Fibroblast of gingiva (primary cell): Measurements from ENCODE around the gene ITPKB.
"Not testable (repeated sequence)": the region's sequence is repeated elsewhere in the genome, so short reads cannot be mapped to it uniquely, and the experiment has no call there.

Experiments used
- DNase-seq: peaks from one replicate; pipeline ENCODE4 v3.0.0-alpha.2; 2011; ENCODE audit warnings: low read depth

ITPKB gene

DNA sequence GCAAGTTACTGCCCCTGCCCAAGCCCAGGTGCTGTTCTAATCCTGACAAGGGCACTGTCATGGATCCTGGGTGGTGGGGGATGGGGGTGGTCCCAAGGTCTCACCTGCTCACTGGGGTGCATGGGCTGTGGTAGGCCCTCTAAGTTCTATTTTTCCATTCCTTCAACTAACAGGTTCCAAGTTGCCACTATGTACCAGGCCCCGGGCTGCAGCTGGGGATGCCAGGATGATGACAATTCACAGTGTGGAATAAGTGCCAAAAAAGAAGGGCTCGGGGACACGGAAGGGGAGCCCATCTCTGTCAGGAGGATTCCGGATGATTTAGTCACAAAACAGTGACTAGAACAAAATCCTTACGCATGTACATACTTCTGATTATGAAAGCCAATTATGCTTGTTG is 114.6 kb downstream of the ITPKB start:
- peak; percentile 87 for DNase-seq

GRCh38 chr1:226622012-226622411 is 117.1 kb downstream of the ITPKB start:
- DNase-seq: no peak

GRCh38 chr1:226619031-226619430 is 120.1 kb downstream of the ITPKB start:
- no peak for DNase-seq

DNA sequence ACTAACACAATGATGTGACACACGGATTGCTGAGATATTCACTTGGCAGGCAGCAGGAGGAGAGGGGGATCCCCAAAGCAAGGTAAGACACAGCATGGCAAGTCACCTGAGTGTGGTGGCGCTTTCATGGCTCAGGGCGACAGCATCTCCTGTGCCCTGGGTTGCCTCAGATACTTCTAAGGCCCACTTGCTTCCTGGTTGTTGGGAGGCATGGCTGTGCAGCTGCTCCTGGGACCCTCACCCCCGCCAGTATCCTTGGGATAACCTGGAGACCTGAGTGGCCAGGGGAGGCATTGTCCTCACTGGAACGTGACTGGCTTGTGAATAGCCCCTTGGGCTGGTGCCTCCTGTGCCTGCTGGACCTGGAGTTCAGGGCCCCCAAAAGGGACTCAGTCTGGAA is 120.7 kb downstream of the ITPKB start:
- DNase-seq: no peak

DNA sequence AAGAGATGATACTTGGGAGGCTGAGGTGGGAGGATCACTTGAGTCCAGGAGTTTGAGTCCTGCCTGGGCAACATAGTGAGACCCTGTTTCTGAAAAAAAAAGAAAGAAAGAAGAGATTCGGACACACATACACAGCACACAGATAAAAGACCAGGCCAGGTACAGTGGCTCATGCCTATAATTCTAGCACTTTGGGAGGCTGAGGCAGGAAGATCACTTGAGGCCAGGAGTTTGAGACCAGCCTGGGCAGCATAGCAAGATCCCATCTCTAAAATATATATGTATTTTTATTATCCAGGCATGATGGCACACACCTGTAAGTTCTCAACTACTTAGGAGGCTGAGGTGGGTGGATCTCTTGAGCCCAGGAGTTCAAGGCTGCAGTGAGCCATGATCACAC is 121.4 kb downstream of the ITPKB start:
- not testable (repeated sequence) for DNase-seq

DNA sequence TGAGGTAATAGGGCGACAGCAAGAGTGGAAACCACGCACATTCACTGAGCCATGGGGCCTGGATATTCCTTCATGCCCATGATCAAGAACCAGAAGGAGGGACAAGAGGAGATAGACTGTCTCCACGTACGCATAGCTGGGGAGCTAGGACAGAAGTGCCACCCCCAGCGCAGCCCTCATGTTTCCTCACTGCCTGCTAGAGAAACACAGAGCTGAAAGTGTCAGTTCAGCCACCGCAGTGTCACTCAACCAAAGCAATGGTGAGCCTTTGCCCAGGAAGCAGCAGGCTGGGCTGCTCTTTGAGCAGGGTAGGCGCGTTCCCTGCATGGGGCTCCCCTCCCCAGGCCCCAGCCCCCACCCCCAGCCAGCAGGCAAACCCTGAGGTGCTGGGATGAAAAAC is 122.0 kb downstream of the ITPKB start:
- DNase-seq: no peak

DNA sequence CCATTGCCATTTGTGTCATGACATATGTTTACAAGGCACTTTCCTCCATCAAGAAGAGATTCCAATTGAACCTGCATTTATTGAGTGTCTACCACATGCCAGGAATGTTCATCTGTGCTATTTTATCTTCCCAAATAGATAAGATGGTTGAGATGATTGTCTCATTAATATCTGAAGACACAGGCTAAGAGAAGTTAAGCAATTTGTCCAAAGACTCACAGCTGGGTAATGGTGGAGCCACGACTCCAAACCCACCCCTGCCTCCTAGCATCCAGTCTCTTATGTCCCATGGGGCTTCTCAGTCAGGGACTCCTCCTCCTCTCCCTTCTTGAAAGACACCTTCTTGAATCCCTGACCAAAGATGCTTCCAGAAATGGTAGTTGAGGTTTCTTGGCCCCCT is 122.4 kb downstream of the ITPKB start:
- no peak for DNase-seq

GRCh38 chr1:226615876-226616275 is 123.2 kb downstream of the ITPKB start:
- DNase-seq: no peak

DNA sequence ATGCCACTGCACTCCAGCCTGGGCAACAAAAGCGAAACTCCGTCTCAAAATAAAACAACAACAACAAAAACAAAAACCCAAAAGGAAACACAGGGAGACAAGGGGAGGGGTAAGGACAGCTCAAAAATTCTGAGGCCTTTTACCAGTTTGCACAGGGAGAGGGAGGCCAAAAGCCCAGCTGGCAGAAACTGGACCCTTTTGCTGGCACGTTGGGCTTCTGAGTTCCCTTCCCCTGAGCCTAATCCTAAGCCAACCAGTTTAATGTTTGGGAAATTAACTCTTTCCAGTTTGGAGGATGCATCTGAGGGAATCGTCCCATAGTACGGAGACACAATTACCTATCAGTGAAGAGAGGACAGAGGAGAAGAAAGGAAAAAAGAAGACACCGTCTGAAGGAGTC is 127.1 kb downstream of the ITPKB start:
- DNase-seq: not testable (repeated sequence)

- DNase-seq: no peak
Observed at GRCh38 chr1:226611301-226611700, 127.8 kb downstream of the ITPKB start.

DNA sequence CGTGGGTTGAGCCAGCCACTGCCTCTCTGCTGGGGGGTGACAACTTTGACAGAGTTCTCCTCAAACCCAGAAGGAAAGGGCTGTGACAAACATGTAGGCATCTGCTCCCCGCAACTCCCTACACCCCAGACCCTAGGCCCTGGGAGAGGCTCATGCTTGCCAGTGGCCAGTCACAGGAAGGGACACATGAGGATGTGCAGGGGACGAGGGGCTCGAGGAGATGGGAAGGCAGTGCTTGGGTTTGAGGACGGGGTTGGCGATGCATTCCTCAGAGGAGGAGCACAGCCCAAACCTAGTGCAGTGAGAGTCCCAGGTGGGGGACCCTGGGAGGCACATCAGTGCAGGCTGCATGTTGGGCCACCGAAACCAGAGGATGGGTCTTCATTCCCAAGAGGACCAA is 128.4 kb downstream of the ITPKB start:
- DNase-seq: no peak

DNA sequence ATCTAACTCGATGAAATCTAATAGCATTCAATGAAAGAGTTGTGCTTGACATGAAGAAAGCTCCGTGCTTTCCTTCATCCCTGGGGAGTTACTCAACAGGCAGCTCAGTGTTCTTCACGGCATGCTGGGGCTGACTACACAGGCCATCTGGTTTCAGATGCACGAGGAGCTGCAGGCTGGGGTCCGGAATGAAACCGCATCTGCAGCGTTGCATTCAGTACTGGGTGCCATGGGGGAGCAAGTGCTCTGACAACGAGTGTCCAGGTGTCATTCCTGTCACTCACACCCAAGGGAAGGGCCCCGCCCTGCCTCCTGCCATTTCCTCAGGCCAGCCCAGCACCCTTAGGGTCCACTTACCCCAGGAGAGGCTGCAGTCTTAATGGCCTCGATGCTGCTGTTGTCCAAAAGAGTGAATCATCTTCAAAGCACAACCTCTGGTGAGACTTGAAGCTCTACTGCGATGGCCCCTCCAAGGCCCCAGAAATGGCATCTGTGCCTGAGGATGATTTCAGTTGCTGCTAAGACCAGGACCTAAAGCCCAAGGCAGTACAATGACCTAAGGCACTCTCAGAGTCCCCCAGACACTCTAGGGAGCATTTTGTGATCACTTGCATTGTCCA is 129.1 kb downstream of the ITPKB start:
- DNase-seq: peak; percentile 87

- DNase-seq: peak; percentile 39
Observed at GRCh38 chr1:226608699-226609505, 130.2 kb downstream of the ITPKB start.

DNA sequence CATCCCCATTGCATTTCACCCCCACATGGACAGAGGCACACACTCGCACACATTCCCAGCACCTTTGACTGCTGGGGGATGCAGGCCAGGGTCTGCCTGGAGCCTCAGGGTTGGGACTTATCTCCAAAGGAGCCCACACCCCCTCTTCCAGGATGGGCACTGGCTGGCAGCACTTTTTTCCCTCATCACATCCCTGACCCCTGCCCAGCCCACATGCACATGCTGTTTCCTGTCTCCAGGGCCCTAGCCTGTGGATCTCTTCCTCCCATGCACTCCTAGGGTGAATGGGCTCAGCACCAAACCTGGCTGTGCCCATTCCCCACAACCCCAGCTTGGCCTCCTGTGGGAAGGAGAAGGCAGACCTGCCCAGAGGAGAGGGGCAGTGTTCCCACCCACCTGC is 131.3 kb downstream of the ITPKB start:
- DNase-seq: no peak

- DNase-seq: no peak
Observed at GRCh38 chr1:226607268-226607660, 131.8 kb downstream of the ITPKB start.

- no peak for DNase-seq
Observed at GRCh38 chr1:226606311-226607267, 132.5 kb downstream of the ITPKB start.

- no peak for DNase-seq
Observed at GRCh38 chr1:226605318-226605950, 133.6 kb downstream of the ITPKB start.

DNA sequence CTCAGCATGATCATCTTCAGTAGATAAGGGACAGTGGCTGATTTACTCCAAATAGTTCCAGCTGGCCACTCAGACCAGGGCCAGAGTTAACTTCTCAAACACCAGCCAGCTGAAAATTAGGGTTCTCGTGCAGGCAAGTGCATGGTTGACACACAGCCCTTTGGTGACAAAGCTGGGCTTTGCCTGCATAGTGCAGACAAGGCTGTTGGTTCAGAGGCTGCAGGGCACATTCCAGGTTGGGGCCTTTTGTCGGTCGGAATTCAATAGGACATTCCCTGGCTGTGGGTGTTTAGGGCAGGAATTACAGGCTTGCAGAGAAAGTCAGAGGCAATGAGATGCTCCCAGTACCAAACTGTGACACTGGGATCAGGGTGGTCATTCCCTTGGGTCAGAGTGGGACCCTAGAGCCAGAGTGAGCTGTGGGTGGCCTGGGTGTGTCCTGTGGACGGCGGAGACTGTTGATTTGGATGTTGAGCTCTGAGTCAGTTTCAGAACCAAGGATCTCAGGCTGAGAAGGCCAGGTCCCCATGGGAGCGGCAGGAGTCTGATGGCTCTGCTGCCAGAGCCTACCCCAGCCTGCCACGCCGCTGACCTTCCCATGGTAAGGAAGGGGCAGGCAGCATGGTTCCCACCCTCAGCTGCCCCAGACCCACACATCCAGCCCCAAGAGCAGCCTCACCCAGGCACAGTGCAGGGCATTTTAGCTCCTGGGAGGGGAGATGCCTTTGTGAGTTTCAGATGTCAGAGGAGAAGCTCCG is 134.3 kb downstream of the ITPKB start:
- DNase-seq: no peak

DNA sequence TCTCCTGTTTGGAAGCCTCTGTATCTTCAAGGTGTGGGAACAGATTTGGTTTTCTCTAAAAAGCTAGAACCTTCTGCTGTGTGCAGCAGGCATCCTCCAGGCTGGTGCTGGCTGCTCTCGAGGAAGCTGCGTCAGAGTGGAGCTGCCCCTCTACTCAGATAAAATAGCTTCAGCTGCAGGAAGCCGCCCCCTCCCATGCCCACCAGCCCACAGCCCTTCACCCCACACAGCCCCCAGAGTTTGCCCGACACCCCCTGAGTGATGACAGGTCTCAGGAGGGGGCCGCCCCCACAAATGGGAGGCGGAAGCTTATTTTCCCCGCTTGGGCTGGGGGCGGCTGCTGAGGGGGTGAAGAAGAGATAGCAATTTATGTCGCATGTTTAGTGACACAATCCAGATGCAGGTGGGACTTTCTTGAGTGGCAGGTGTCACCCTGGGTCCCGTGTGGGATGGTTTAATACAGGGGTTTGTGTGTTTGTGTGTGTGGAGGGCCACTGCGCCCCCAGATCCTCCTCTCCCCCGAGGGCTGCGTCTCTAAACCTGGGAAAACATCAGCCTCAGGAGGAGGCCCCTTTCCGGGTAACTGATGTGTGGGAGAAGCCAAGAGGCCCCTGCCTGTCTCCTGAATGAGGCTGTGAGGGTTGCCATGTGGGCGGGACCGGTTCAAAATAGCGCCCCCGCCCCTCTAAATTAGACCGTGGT is 135.1 kb downstream of the ITPKB start:
- DNase-seq: no peak

DNA sequence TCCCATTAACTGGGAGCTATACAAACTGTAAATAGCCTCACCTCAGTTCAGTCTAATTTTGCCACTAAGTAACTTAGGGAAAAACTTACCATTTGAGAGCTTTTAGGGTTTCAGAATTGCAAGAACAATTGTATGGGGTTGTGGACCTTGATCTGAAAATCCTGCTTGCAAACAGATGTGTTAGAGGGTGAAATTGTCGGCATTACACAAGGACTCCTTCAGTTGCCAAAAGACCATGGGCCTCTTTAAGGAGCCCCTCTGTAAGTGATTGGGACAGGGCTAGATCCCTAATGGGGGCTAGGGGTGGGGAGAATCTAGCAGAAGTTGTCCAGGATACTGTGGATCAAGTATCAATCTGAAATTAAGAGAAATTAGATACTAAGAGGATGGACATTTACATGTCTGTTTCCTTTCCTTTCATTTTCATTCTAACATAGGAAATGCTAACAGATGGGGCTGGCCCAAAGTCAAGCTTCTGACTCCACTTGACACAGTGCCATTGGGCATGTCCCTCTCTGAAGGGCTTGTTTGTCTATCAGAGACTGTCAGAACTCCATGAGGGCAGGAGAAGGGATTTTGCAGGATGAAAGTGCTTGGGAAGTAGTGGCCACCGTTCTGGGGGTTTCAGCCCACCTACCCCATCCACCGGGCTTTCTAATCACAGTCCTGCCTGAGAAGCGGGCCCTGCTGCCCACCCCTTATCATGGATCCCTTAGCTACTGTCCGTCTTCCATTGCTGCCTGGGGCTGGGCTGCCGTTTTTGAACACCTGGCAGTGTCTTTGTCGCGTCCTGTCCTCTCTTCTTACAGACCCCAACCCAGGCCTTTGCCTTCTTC is 135.8 kb downstream of the ITPKB start:
- DNase-seq: peak; percentile 79
